Embryonic facial prominence (tissue), 1 donor: Measurements from ENCODE around the gene LRRC4.

ENCODE experiments used
- DNase-seq: peaks from one replicate; pipeline ENCODE4 v3.0.0-alpha.2; 2016; ENCODE audit errors: extremely low spot score

LRRC4 gene

DNA sequence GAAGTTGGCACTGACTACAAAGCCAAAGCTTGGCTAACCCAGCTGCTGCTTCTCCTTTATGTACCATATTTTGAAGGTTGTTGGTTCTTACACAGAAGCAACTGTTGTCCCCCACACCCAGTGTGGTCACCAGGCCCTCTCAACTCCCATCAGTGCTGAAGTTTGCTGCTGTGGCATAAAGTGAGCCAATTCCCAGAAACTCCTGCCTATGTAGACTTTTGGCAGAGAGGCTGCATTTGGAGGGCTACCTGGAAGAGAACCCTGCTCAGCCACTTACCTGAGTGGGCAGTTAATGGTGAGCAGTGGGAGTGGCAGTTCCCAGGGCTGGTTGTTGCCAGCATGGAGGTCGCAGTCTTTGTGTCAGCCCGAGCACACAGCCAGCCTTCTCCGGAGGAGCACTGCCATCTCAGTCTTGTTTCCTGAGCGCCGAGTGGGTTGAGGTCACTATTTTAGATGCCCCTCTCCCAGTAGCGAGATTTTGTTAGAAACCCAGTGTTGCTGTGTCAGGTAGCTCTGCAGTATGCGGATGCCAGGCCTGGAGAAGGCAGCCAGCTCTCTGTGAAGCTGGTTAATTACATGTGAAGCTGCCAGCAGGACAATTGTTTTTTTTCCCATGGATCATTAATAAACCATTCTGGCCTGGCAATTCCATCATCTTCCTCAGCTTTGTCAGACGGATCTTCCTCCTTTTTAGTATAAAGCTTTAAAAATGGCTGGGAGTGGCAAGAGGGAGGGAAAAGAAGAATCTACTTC, 24.5 kb downstream of the LRRC4 start:
- no peak for DNase-seq

DNA sequence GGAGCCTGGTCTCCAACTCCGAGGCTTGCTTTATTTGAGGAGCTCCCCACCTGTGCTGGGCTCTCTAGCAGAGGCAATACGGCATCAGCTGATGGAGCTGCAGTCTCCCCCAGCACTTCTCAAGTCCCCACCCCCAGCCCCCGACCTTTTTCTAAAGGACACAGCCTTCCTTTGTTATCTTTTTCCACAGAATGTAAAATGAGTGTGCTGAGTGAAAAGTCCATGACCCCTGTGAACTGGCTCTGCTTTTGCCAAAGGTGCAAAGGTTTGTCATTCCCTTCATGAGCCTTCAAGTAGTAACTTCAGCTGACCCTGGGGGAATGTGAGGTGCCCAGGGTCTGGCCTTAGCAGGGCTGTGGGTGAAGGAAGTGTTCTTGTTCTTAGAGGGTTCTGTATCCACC, 25.5 kb downstream of the LRRC4 start:
- no peak for DNase-seq

DNA sequence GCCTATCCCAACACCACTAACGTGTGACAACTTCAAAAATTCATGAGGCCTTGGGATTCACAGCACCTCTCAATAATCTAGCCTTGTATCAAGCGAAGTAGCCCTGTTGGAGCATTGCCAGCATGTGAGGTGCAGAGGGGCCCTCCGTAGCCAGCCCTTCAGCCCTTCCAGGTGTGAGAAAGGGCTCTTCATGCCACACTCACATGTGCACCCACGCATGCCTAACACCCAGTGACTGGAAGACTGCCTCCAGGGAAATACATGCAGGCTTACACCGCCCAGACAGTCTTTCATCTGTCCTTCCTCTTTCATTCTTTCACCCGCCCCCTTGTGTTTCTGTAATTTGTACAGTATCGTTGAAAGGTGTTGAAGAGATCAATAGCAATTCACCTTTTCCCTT, 26.1 kb downstream of the LRRC4 start:
- no peak for DNase-seq

DNA sequence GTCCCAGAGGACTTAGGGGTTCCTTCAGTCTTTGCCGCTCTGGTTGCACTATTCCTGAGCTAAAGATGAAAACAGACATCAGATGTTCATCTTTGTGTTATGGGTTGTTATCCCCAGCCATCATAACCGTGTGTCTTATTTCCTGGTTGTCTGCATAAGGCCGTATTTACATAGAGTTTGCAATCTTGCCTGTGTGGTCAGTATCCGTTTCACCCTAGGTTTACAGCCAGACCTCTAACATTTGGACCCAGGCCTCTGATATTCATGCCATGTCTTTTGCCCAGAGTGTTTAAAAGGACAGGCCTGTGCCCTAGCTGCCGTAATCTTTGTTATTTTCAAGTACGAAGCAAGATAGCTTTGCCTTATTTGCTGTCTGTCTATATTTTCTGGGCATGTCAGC, 26.6 kb downstream of the LRRC4 start:
- DNase-seq, result no peak

DNA sequence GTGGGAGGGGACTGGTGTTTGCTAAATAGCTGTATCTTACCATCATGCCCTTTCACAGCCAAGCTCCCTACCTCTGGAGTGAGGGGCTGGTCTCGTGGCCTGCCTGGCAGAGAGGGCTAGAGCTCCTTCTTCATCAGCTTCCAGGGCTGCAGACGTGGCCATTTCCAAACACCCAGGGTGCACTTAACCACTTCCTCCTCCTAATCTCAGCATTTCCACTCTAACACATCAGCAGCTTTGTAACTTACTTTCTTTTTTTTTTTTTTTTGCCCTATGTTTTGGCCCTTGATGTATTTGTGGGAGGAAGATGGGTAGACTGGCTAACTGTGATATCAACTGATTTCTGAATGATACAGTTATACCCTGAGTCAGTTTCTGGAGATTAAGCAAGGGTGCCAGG, 27.4 kb downstream of the LRRC4 start:
- DNase-seq, result no peak

DNA sequence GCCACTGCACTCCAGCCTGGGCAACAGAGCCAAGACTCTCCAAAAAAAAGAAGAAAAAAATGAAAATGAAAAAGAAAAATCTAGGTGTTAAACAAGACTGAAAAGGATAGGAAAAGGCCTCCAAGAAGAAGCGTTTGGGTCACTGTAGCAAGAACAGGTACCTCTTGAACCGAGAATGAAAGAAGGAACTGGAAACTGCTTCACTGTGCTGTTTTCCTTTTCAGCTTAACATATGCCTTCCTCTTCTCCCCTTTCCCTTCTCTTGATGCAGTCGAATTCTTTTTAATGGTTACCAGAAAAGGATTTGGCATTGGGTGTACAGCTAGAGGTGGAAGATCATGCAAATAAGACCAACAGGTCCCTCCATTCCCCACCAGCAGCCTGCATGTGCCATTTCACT, 28.1 kb downstream of the LRRC4 start:
- DNase-seq, result no peak

DNA sequence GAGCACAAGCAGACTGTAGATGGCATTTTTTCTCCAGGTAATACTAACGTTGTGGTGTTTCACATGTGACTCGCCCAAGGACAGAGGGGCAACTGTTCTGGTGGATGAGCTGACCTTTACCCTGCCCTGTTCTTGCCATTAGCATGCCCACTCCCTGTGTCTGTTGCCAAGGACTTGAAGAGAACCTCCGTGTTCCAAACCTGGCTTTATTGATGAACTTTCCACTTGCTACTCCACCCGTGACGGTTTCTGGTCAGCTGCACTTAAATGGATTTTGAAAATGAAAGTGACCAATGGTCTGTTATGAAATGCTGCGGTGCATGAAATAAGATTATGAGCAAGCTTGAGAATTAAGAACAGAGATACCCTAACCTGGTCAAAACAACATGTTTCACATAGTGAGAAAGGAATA, 30.4 kb downstream of the LRRC4 start:
- no peak for DNase-seq

DNA sequence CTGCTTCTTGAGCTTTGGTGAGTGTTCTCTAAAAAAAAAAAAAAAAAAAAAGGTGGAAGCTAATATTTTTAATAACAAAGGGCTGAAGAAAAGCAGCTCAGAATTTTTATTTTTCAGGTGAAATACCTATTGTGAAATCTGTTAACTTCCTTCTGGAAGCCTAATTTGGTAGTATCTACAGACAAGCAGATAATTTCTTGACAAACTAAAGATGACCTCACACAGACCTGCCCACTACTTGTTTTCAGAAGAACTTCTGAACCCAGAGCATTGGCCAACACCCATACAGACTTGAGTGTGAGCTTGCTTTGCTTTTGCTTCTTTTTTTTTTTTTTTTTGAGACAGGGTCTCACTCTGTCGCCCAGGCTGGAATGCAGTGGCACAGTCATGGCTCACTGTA, 31.2 kb downstream of the LRRC4 start:
- DNase-seq, result no peak

DNA sequence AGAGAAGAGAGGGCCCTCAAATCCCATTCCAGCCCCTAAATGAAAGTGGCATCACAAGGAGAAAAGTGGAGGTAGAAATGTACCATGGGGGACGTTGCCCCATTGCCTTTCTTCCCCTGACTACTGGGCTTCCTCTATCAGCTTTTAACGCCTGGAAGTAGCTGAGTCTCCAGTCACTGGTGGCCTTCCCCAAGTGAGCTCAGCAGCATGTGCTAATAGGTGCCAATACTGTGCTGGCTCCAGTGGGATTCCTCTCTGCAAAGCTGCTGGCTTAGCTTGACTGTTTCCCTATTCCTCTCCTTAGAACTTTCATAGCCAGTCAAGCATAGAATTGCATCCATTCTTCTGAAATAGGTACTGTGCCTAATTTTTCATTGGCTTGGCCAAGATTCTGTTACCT, 32.6 kb downstream of the LRRC4 start:
- no peak for DNase-seq

DNA sequence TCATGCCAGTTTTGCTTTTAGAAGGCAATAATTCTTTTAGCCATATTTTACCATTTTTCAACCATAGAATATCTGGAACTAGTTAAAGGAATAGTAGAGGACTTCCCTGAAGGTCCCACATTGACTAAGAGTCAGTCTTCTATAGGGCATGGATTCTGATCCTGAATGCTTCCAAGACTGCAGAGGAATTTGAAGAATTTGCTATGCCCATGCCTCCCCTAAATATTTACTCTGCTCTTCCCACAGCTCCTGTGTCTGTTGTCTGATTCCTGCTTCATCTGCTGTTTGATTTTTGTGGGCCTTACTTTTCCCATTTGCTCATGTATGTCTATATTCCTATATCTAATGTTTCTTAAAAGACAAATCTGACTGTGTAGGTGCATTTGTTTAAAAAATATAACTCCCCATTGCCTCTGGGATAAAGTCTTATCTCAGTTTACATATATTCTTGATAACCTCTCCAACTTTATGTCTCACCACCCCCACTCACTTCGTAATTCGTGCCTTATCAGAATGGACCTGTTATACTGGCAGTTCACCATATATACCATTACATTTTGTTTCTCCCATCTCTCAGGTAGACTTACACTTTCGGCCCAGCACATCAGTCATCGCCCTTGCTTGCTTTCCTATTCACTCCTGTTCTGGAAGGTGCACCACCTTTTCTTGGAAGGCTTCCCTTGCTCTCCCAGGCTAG, 33.9 kb downstream of the LRRC4 start:
- DNase-seq, result no peak

DNA sequence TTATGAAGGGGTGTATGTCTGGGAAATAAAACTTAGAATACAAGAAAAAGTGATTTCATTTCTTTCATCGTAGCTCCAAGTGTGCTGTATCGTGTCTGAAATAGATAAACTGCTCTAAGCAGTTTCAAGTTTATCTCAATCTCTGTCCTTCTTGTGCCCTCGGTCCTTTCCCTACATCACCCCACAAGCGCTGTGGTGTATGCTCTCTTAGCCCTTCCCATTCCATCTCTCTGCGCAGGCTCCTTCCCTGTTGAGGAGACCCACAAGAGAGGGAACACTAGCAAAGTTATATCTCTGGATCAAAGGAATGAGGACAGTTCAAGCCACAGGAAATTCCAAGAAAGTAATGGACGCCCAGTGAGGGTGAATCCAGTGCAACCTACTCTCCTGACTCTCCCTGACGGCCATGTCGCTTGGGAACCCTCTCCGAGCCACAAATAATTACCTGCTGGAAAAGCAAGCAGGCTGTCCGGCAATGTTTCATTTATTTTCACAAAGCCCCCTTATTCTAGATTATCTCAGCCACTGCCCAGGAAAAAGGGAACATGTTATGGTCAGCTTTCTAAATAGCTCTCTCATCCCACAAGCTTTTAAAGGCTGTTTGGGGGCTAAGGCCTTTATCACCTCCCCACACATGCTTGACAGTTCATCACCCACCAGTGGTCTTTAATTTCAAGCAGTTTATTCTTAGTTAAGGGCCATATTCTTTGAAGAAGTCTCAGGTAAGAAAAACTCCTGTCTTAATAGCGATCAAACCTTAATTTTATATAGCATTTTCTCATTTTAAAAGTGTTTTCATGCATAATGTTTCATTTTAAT, 34.8 kb downstream of the LRRC4 start:
- DNase-seq, result no peak

DNA sequence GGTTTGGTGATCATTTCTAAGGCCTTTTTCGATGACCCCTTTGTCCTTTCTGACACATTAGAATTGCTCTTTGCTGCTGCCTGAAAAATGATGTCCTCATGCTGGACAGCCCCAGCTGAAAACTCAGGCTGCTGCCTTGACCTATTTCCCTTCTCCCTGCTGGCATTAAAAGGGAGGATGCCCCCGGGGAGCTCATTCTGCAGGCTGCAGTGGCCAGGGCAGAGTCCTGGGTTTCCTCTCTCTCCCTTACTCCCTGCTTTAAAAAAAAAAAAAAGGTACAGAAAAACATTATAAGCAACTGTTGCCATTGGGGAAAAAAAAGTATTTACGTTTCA, 35.4 kb downstream of the LRRC4 start:
- DNase-seq, result no peak

DNA sequence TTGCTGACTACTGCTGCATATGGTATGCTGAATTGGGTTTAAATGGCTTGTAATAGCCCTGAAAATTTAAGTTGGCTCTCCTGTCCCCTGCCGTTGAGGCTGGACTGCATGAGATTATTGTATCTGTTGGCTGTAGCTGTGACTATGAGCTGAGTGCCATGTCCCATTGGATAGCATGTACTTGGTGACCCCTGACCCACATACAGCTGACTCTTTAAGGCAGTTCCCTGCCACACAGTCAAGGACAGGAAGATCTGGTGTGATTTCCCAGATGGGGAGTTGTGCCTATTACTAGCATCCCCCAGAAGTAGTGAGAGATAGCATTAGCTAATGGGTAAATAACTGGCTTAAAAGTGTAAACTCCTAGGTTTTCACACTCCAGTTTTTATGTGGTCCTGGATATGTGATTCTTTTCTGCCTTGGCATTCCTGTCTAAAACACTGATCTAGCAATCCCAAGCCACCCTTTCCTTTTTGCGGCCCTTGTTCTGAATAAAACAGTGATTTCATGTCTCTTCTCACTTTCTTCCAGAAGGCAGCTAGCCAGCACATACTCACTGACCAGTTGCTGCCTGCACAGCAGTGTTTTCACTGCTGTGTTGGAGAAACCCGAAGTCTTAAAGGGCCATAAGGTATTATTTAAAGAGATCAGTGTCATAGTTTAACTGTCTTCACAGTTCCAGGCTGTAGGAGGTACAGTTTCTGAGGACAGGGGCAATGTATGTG, 35.9 kb downstream of the LRRC4 start:
- DNase-seq, result no peak

DNA sequence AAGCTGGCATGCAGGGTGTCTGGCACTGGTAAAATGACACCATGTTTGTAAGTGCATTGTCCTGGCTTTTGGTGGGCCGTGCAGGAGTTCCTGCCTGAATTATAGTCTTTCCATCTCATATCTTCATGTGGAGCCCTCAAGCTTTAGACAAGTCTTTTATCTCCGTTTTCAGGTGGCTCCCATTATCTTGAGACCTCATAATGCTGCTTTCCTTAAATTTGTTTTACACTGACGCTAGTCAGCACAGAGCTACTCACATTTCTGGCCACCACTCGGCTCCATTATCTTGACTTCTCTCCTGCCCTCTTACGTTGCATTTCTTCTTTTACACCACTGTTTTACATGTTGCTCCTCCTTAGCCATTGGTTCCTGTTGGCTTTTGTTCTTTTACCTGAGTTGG, 37.2 kb downstream of the LRRC4 start:
- no peak for DNase-seq

DNA sequence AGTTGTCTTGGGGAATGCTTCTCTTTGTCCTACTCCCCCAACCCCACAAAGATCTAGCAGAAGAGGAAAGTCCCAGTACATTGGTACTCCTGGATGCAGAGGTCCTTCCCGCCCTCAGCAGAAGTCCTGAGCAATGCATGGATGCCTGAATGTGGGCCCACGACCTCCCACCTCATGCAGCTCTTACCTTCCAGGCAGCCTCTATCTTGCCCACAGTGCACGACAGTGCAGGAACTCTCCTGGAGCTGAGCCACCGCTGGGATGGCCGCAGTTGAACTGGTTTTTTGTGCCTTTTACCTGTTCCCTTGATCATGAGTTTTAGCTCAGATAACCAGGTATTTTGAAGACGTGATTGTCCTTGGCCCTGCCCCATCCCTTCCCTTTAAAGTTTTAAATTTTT, 37.9 kb downstream of the LRRC4 start:
- no peak for DNase-seq

DNA sequence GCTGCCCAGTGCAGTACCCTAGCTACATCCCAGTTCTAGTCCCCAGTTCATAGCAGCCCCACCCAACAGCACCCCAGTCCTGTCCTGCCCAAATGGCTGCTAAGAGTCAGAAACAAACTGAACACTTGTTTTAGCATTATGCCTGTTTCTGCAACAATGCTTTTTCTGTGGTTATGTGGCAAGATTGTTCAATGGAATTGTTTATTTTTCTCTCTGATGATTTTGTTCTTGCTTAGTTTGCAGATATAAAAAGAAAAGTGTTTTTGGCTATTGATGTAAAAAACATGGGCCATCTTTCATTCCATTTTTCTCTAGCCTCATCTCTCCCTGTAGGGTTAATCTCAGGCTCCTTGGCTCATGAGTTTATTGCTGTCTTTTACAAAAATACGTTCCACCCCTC, 42.5 kb downstream of the LRRC4 start:
- DNase-seq, result no peak

DNA sequence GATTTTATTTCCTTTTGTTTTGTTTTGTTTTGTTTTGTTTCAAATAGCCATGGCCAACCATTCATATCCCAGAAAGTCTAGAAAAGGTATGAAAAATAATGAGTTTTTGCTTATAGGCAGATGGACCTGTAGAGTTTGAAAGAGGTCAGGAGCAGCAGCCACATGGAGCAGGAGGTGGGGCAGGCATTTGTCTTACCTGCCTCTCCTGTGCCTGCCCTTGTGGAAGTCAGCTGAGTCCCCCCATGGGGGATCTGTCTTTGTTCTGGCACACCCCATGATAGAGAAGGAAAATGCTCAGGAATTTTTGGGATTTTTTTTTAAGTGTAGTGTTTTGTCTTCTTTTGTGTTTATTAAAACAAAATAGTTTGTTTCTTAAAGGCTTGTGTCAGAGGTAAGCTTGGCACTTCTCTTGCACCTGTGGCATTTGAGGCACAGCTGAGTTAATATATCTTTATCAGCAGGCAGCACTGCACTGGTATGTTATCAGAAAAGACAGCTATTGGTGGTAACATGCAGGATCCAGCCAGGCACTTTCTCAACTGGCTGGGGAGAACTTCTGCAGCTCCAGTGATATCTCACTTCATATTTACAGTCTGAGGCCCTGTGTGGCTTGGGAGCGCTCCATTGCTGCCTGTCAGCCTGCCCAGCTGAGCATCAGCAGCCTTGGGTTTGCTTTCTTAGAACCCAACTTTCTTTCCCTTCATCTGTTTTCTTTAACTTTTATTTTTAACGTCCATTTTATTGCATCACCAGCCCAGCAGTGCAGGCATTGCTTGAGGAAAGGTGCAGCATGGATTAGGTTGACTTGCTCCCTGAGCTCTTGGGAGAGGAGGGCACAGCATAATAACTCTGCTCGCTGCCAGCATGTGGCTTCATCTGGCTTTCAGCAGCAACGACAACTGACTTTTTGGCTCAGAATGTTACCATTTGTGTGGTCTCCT, 44.4 kb downstream of the LRRC4 start:
- DNase-seq, result no peak

DNA sequence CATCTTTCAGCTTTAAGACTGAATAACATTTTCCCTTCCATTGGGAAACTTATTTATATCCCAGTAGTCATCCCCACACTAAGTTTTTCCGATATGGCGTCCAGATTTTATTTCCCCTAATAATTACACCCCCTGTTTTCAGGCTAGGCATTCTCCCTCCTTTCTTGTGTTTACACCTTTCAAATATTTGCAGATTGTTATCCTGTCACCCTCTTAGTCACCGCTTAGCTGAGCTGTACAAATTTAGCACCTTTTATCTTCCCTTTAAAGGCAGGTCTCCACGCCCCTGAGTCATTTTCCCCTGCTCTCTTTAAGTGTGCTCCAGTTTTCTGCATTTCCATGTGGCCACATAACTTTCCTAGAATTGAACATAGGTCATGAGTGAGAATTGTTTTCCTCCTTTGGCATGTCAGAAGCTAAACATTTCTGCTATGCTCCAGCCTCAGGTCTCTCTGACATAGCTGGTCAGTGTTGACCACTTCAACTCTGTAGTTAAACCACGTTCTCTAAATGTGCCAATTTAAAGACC, 47.4 kb downstream of the LRRC4 start:
- DNase-seq, result no peak

DNA sequence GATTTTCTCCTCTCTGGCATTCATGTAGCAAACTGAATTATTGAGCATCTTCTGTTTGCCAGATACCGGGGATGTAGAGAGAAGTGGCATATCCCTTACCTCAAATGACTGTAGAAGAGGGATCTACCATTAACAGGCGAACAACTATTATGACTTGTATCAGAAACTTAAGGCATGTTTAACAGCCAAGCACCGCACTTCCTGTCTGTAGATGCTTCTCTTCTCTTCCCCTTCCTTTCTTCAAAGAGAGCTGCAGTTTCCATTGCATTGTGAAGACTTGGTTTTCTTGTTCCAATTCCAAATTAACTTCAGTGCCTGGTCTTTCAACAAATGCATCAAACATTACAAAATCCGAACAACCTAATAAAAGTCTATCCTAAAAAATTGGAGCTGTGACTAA, 49.3 kb downstream of the LRRC4 start:
- no peak for DNase-seq

DNA sequence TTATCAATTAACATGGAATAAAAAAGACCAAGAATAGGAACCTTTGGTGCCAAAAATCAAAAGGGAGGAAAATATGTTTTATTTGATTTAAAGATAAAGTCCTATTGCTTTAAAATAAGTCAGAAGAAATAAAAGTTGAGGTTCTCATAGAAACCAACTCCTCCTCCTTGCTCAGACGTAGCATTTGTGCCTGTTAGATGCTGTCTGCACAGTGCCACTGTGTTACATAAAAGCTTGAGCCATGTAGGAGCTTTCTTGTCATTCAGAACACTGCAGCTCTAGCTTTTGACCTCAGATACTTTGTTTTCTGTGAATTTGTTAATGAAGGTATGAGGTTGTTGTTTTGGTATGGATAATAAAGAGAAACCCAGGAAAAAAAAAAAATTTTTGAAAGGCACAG, 50.3 kb downstream of the LRRC4 start:
- DNase-seq, result no peak

DNA sequence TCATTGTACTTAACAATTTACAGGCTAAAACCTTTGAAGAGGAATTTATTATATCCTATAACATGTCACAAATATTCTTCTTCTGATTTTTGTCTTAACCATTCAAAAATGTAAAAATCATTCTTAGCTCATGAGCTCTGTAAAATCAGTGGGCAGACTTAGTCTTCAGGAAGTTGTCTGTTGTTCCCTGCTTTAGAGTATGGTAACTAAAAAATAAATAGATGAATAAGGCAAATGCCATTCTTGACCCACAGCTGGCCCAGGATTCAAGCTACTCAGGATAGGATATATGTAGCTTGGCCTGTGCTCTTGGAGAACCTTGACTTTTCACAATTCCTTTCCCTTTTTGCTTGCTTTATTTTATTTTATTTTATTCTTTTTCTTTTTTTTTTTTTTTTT, 51.5 kb downstream of the LRRC4 start:
- no peak for DNase-seq
